Vagina (tissue), 2 donors: ENCODE data around the gene FRS3. TPM values are rescaled to one million over a fixed set of nuclear protein-coding genes. Genes with fewer than 3 reads are reported as not detected.

Experiments
- DNase-seq, 2 donors: peaks; one replicate each; pipeline ENCODE4 v3.0.0-alpha.2; 2017; ENCODE audit errors: extremely low spot score in 2 of 2
- H3K27ac ChIP-seq: fragments of 200-600 bp; sonication (generic); one replicate; pipeline ENCODE4 v1.5.1; 2019
- H3K27me3 ChIP-seq: fragments of 200-600 bp; sonication (generic); one replicate; pipeline ENCODE4 v1.5.1; 2019
- H3K36me3 ChIP-seq, 2 donors: fragments of 200-600 bp; sonication (generic); one replicate each; pipeline ENCODE4 v1.5.1; 2017 to 2019
- H3K4me1 ChIP-seq: fragments of 200-600 bp; sonication (generic); one replicate; pipeline ENCODE4 v1.5.1; 2019
- H3K4me3 ChIP-seq, 2 donors: fragments of 200-600 bp; sonication (generic); 1 replicate in 1 of 2; 2 replicates in 1 of 2; pipeline ENCODE4 v1.5.1; 2016 to 2019
- H3K9me3 ChIP-seq: fragments of 200-600 bp; sonication (generic); one replicate; pipeline ENCODE4 v1.5.1; 2019
- POLR2A ChIP-seq, 2 donors: fragments of 450-650 bp; IDR thresholded peaks; one replicate each; pipeline ENCODE4 v1.6.1; 2017; ENCODE audit warnings: antibody characterized with exemption in 2 of 2, mild to moderate bottlenecking in 2 of 2, moderate library complexity in 2 of 2
- POLR2AphosphoS5 ChIP-seq, 2 donors: sonication (generic); formaldehyde crosslinking; IDR thresholded peaks; one replicate each; pipeline ENCODE4 v1.9.0; 2017; ENCODE audit warnings: antibody characterized with exemption in 2 of 2, mild to moderate bottlenecking in 2 of 2, low read depth in 1 of 2; ENCODE audit not compliant: insufficient read depth in 1 of 2
- intact Hi-C: fragments of 100-400 bp; cut with DNase I; formaldehyde crosslinking; loops from one replicate; pipeline ENCODE4 v1.15.1; 2023
- small RNA-seq: library from RNA; depleted of rRNA; stranded (forward); fragments of <200 nt; gene quantifications from one replicate; pipeline ENCODE3, GENCODE V24; 2016
- total RNA-seq: library from RNA; depleted of rRNA; stranded (reverse); fragments of >200 nt; gene quantifications from one replicate; pipeline ENCODE4 v1.2.3, GENCODE V29; 2016
- TF ChIP-seq, protein P1 (sequence below), 3 experiments: fragments of 450-650 bp in 2 of 3; fragments of 200-600 bp in 1 of 3; sonication (generic) in 1 of 3; IDR thresholded peaks; one replicate each; pipeline ENCODE4 v1.5.1; 2017 to 2019; ENCODE audit warnings: antibody characterized with exemption in 3 of 3, mild to moderate bottlenecking in 2 of 3, moderate library complexity in 2 of 3

The FRS3 gene
- total RNA-seq, 1 donor from 2014 or later, result 4.4 TPM

DNA sequence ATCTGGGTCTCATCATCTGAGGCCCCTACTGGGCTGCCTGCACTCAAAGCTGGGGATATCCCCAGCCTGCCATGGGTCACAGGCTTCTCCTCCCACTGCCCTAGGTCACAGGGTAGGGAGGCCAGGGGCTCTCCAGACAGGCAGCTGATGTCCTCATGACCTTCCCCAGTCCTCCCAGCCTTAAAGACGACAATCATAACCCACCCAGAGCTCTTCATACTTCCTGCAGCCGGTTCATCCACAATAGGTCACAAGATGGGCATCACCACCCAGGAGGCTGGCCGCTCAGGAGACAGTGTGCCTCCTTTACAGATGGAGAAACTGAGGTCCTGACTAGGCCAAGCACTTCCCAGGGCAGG lies 59.5 kb downstream of the FRS3 start:
- DNase-seq, result no peak
- no peak overlapping the region for H3K4me3 ChIP-seq
- no peak overlapping the region for H3K27ac ChIP-seq
- TF ChIP-seq POLR2AphosphoS5 (IDR thresholded peaks at IDR 0.05; ENCODE audit: insufficient read depth in 1 of 2, low read depth in 1 of 2) (no peak), POLR2A (IDR thresholded peaks at IDR 0.05) (no peak)
- TF ChIP-seq, protein P1, sequence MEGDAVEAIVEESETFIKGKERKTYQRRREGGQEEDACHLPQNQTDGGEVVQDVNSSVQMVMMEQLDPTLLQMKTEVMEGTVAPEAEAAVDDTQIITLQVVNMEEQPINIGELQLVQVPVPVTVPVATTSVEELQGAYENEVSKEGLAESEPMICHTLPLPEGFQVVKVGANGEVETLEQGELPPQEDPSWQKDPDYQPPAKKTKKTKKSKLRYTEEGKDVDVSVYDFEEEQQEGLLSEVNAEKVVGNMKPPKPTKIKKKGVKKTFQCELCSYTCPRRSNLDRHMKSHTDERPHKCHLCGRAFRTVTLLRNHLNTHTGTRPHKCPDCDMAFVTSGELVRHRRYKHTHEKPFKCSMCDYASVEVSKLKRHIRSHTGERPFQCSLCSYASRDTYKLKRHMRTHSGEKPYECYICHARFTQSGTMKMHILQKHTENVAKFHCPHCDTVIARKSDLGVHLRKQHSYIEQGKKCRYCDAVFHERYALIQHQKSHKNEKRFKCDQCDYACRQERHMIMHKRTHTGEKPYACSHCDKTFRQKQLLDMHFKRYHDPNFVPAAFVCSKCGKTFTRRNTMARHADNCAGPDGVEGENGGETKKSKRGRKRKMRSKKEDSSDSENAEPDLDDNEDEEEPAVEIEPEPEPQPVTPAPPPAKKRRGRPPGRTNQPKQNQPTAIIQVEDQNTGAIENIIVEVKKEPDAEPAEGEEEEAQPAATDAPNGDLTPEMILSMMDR (IDR thresholded peaks at IDR 0.05), result no peak
- H3K4me1 ChIP-seq, result peaks cover 64% of the 10 kb centered on the region
- intact Hi-C loops, result no loop called here
- H3K9me3 ChIP-seq, result no peaks in the 10 kb centered on the region
- no peaks in the 10 kb centered on the region for H3K27me3 ChIP-seq
- H3K36me3 ChIP-seq, result no peaks in the 10 kb centered on the region

Small RNA genes within 50 kb of the gene (small RNA-seq; reads per million reads assigned to genes)
- gene AL365205.2, result not detected
- gene AL365205.3, result not detected

Other genes starting within 250 kb of the FRS3 start
- 7.4 TPM for gene FOXP4, start 233.5 kb downstream of the FRS3 start, total RNA-seq
- 37.3 TPM for gene MDFI, start 141.4 kb downstream of the FRS3 start, total RNA-seq
- 37.8 TPM for gene TFEB, start 44.3 kb downstream of the FRS3 start, total RNA-seq
- 3.4 TPM for gene PGC, start 32.5 kb downstream of the FRS3 start, total RNA-seq
- 10.1 TPM for gene PRICKLE4, start 882 bp upstream of the FRS3 start, total RNA-seq
- 105 TPM for gene TOMM6, start 7.8 kb upstream of the FRS3 start, total RNA-seq
- 9.1 TPM for gene USP49, start 115.5 kb upstream of the FRS3 start, total RNA-seq
- gene MED20, start 141.2 kb upstream of the FRS3 start, total RNA-seq, result 9.6 TPM
- 16.0 TPM for gene BYSL, start 141.6 kb upstream of the FRS3 start, total RNA-seq
- 122 TPM for gene CCND3, start 161.9 kb upstream of the FRS3 start, total RNA-seq